ENCODE results near the gene OR52I1. TPM values are rescaled to one million over a fixed set of nuclear protein-coding genes. Genes with fewer than 3 reads are reported as not detected.

OR52I1 gene
- total RNA-seq, 1 donor from 2014 or later = not detected

DNA sequence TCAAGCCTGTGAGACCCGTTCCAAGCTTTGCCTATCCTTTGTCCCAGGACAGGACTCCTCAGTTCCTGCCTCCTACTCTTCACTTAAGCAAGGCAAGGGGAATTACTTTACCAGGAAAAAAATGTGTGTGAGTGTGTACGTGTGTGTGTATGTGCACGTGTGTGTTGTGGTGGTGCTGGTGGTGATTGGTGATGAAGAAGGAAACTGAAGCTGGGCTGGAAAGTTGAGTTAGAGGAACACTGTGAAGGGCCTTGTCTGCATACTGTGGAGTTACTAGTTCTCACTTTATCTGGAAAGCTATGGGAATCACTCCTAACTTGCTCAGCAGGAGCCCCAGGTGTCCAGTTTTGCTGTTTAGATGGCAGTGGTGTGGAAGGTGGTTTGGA lies 43.8 kb downstream of the OR52I1 start:
- Histone ChIP-seq H3K9me3 (no peaks in the 10 kb centered on the region), H3K27me3 (no peaks in the 10 kb centered on the region), H3K36me3 (no peaks in the 10 kb centered on the region), H3K4me1 (no peaks in the 10 kb centered on the region), H3K27ac (no peak overlapping the region), H3K4me3 (no peak overlapping the region)
- intact Hi-C loops (cut with DNase I) = no loop called here
- TF ChIP-seq, protein P1, sequence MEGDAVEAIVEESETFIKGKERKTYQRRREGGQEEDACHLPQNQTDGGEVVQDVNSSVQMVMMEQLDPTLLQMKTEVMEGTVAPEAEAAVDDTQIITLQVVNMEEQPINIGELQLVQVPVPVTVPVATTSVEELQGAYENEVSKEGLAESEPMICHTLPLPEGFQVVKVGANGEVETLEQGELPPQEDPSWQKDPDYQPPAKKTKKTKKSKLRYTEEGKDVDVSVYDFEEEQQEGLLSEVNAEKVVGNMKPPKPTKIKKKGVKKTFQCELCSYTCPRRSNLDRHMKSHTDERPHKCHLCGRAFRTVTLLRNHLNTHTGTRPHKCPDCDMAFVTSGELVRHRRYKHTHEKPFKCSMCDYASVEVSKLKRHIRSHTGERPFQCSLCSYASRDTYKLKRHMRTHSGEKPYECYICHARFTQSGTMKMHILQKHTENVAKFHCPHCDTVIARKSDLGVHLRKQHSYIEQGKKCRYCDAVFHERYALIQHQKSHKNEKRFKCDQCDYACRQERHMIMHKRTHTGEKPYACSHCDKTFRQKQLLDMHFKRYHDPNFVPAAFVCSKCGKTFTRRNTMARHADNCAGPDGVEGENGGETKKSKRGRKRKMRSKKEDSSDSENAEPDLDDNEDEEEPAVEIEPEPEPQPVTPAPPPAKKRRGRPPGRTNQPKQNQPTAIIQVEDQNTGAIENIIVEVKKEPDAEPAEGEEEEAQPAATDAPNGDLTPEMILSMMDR (IDR thresholded peaks at IDR 0.05) = no peak
- ATAC-seq (no peak), DNase-seq (no peak)

DNA sequence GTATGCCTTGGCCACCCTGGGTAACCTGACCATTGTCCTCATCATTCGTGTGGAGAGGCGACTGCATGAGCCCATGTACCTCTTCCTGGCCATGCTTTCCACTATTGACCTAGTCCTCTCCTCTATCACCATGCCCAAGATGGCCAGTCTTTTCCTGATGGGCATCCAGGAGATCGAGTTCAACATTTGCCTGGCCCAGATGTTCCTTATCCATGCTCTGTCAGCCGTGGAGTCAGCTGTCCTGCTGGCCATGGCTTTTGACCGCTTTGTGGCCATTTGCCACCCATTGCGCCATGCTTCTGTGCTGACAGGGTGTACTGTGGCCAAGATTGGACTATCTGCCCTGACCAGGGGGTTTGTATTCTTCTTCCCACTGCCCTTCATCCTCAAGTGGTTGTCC lies 46.1 kb downstream of the OR52I1 start:
- Histone ChIP-seq H3K36me3 (no peaks in the 10 kb centered on the region), H3K9me3 (no peaks in the 10 kb centered on the region), H3K4me3 (no peak overlapping the region), H3K27me3 (no peaks in the 10 kb centered on the region), H3K27ac (no peak overlapping the region), H3K4me1 (no peaks in the 10 kb centered on the region)
- TF ChIP-seq, protein P1 (IDR thresholded peaks at IDR 0.05) = no peak
- intact Hi-C loops (cut with DNase I) = no loop called here
- no peak for ATAC-seq
- no peak for DNase-seq

DNA sequence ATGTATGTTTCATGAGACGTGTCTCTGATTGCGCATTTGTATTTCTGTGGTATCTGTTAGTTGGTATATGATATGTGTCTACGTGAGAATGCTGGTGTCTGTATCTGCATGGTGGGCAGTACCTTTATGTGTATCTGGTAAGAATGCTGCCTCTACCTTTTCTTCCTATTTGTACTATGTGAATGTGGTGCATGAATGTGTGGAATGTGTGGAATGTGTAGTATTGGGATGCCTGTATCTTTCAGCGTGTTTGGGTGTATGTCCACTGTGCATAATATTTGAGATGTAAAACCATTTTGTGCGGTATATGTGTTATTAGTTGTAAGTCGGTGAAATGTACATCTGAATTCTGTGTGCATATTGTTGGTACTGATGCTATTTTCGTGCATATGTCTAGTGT lies 47.7 kb downstream of the OR52I1 start:
- ATAC-seq = no peak
- H3K9me3 ChIP-seq = no peaks in the 10 kb centered on the region
- no peak overlapping the region for H3K4me3 ChIP-seq
- intact Hi-C loops (cut with DNase I) = no loop called here
- no peak for DNase-seq
- no peak overlapping the region for H3K27ac ChIP-seq
- no peaks in the 10 kb centered on the region for H3K27me3 ChIP-seq
- H3K36me3 ChIP-seq = no peaks in the 10 kb centered on the region
- H3K4me1 ChIP-seq = no peaks in the 10 kb centered on the region
- TF ChIP-seq, protein P1 (IDR thresholded peaks at IDR 0.05) = no peak

DNA sequence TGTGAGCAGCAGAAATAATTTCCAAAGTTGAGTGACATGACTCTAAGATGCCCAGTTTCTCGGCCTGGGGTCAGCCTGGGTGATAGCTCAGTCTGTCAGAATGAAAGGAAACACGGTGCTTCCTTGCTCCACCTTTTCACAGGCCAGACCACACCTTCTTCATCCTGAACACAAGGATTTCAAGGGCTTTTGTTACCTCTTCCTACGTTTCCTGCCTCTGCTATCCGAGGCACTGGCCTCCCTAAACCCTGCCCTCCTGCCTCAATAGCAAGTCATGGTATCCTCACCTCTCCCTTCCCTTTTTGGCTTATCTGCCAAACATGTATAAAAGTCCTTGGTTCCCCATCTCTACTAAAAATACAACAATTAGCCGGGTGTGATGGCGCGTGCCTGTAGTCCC lies 48.2 kb downstream of the OR52I1 start:
- H3K9me3 ChIP-seq = no peaks in the 10 kb centered on the region
- H3K36me3 ChIP-seq = no peaks in the 10 kb centered on the region
- H3K4me3 ChIP-seq = no peak overlapping the region
- ATAC-seq (no peak), DNase-seq (no peak)
- intact Hi-C loops (cut with DNase I) = no loop called here
- TF ChIP-seq, protein P1 (IDR thresholded peaks at IDR 0.05) = no peak
- H3K27ac ChIP-seq = no peak overlapping the region
- H3K4me1 ChIP-seq = no peaks in the 10 kb centered on the region
- no peaks in the 10 kb centered on the region for H3K27me3 ChIP-seq

DNA sequence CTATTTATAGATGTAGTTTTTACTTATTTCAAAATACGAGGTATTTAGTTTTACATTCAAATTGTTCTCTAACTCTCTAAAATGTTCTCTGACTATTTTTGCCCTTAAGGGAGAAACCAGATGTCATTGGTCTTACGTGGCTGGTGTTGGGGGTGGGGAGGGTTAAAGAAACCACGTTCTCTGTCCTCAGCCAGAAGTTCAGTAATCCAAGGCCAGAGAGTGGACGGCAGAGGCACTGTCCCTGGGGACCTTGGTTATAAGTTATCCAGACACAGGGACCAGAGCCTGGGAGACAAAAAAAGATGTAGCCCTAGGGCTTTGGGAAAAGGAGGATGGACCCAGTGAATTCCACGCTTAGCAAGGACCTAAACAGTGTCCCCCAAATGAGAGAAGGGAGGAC lies 49.2 kb downstream of the OR52I1 start:
- no peak for ATAC-seq
- no peaks in the 10 kb centered on the region for H3K4me1 ChIP-seq
- no peak for DNase-seq
- intact Hi-C loops (cut with DNase I) = no loop called here
- no peaks in the 10 kb centered on the region for H3K27me3 ChIP-seq
- TF ChIP-seq, protein P1 (IDR thresholded peaks at IDR 0.05) = no peak
- no peaks in the 10 kb centered on the region for H3K36me3 ChIP-seq
- H3K4me3 ChIP-seq = no peak overlapping the region
- no peaks in the 10 kb centered on the region for H3K9me3 ChIP-seq
- no peak overlapping the region for H3K27ac ChIP-seq

DNA sequence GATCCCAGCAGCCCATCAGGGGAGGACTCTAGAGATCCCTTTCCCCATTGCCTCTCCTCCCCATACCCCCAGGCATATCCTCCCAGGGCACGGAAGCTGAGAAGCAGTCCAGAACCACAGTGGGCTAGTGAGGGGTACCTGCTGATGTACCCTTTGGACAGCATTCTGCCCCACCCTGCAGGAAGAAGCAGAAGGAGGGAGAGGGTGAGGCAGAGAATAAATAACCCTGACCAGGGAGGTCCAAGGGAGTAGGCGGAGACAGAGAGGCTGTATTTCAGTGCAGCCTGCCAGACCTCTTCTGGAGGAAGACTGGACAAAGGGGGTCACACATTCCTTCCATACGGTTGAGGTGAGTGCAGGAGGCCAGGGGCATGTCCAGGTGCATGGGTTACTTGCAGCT lies 49.8 kb downstream of the OR52I1 start, which contains the start of gene OR51E1:
Gene OR51E1, plus strand, starts transcription at position 301 of the 400 bp plus-strand sequence. CDS start 8,545 bp downstream, outside the sequence.
- Histone ChIP-seq H3K36me3 (no peaks in the 10 kb centered on the region), H3K4me1 (no peaks in the 10 kb centered on the region), H3K4me3 (no peak within 1 kb of the TSS), H3K27ac (no peak within 1 kb of the TSS), H3K27me3 (no peaks in the 10 kb centered on the region), H3K9me3 (no peaks in the 10 kb centered on the region)
- TF ChIP-seq, protein P1 (IDR thresholded peaks at IDR 0.05) = no peak
- no peak for ATAC-seq
- no peak for DNase-seq
- intact Hi-C loops (cut with DNase I) = no loop called here

Measured in upper lobe of right lung (tissue), 1 donor.